H1 (cell line): ENCODE measurements around the gene SBSN. TPM values are rescaled to one million over a fixed set of nuclear protein-coding genes. Genes with fewer than 3 reads are reported as not detected.

Experiments used
- polyA plus RNA-seq, 7 experiments: library from polyadenylated mRNA; depleted of rRNA in 3 of 7; stranded (reverse) in 5 of 7; unstranded in 2 of 7; fragments of >200 nt in 5 of 7; fragments of 200-250 nt in 2 of 7; gene quantifications; 1 replicate in 5 of 7; 2 replicates in 1 of 7; 4 replicates in 1 of 7; pipeline versions ENCODE4 v1.2.1 to v1.2.3, GENCODE V29; 2011 to 2013; ENCODE audit warnings: missing spikeins in 2 of 7, mixed read lengths in 2 of 7
- total RNA-seq: library from RNA; stranded (reverse); fragmentation: NEBNext Ultra II Directional; extraction: Animal tissue kit (Norgen Biotek cat#: 25700); gene quantifications from 2 replicates; pipeline ENCODE4 v1.2.1, GENCODE V29; 2021
- TF ChIP-seq, protein P1 (sequence below): IDR thresholded peaks from 2 replicates; pipeline ENCODE4 v1.6.1; 2012; ENCODE audit warnings: low read length, inconsistent platforms

The SBSN gene
- total and polyA plus RNA-seq, 2 of the 8 experiments (the other 6 are each of a cell fraction or from before 2014, with no cell fraction given) = not detected

DNA sequence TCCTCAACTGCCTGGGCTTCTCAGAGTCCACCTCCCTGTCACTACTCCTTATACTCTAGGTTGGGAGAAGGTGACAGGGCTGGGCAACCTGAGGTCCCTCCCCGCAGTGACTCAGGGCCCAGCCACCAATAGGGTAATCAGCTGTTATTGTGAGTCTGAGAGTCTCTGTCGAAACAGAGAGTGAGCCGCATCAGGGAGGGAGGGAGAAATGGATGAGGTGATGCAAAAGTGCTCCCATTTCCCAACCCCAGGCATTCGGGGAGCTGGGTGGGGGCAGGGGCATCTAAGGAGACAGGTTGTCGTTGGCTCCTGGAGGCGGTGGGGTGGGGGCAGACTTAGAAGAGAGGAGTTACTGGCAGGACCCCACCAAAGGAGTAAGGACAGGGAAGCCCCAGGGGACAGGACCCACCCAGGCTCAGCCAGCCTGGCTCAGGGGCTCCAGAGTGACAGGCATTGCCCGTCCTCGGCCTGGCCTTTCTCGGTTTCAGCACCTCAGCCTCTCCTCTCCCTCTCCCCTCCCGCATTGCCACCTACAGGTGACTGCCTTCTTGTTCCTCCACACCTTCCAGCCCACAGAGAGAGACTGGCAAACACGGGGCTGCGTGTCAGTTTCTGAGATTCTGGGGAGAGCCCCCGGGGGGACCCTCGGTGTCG is 14.4 kb downstream of the SBSN start, which contains the start of gene DMKN (continued):
- TF ChIP-seq, protein P1, sequence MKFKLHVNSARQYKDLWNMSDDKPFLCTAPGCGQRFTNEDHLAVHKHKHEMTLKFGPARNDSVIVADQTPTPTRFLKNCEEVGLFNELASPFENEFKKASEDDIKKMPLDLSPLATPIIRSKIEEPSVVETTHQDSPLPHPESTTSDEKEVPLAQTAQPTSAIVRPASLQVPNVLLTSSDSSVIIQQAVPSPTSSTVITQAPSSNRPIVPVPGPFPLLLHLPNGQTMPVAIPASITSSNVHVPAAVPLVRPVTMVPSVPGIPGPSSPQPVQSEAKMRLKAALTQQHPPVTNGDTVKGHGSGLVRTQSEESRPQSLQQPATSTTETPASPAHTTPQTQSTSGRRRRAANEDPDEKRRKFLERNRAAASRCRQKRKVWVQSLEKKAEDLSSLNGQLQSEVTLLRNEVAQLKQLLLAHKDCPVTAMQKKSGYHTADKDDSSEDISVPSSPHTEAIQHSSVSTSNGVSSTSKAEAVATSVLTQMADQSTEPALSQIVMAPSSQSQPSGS = no peak
- TF ChIP-seq, all 59 proteins: peak for 4
